ENCODE measurements around the gene RIN3.

The RIN3 gene

DNA sequence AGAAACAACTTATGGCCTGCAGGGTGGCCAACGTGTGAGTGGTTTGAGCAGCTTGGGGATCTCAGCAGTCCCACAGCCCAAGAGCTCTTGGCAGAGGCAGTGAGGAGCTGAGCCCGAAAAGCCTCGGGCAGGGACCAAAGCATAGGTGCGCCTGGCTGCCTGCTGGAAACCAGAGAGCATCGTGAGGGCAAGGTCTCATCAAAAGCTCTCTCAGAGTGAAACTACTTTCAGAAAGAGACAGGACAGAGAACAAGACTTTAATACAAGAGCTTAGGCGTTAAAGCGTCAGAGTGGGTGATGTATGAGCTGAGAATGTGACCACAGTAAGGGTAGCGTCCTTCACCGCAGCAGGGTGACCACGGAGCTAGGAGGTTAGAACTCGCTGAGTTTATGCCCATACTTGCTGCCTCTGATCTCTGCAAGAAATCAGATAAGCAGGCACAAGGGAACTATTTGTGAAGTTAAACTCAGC lies 204.0 kb downstream of the RIN3 start:
- DNase-seq (ENCODE audit: extremely low read depth, low read depth) = no peak
- no peak for TF ChIP-seq CTCF (IDR thresholded peaks at IDR 0.05; ENCODE audit: low read depth, low read length)

- no peak for TF ChIP-seq CTCF (IDR thresholded peaks at IDR 0.05; ENCODE audit: low read depth, low read length)
- no peak for DNase-seq (ENCODE audit: extremely low read depth, low read depth)
Observed at GRCh38 chr14:92718664-92719063, 205.1 kb downstream of the RIN3 start.

DNA sequence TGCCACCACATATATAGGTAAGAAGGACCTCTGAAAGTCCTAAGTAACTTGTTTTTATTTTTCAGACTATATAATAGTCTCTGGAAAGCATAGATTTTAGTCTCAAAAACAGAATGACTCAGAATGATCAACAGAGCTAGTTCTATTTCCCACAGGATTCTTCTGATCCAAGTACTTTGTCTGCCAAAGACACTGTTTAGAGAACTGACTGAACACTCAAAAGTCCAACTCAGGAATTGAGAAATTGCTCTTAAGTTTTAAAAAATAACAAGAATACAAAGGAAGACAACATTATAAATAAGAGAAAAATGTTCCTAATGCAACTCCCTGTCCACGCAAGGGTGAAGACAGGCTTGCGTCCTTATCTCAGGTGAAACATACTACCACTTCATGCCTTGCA lies 205.8 kb downstream of the RIN3 start:
- TF ChIP-seq CTCF (IDR thresholded peaks at IDR 0.05; ENCODE audit: low read depth, low read length) = no peak

DNA sequence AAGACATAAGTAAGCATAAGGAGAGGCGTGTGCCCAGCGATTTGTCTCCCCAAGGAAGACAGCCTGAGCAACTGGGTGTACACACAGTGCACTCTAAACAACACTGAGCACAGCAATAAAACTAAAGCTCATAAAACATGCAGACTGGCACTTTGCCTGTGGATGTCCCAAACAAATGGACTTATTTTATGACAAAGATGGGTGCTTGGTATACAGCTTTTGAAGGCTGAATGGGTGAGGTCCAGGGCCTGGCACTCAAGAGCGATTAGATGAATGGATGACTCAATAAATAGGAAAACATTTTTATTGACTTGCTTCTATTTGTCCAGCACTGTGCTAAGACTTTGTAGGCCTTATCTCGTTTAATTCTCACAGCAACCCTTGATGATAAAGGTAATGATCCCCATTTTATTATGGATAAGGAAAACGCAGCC lies 206.3 kb downstream of the RIN3 start:
- no peak for TF ChIP-seq CTCF (IDR thresholded peaks at IDR 0.05; ENCODE audit: low read depth, low read length)
- no peak for DNase-seq (ENCODE audit: extremely low read depth, low read depth)

More for the DNA sequence above, 205.8 kb downstream of the RIN3 start:
- no peak for DNase-seq (ENCODE audit: extremely low read depth, low read depth)

DNA sequence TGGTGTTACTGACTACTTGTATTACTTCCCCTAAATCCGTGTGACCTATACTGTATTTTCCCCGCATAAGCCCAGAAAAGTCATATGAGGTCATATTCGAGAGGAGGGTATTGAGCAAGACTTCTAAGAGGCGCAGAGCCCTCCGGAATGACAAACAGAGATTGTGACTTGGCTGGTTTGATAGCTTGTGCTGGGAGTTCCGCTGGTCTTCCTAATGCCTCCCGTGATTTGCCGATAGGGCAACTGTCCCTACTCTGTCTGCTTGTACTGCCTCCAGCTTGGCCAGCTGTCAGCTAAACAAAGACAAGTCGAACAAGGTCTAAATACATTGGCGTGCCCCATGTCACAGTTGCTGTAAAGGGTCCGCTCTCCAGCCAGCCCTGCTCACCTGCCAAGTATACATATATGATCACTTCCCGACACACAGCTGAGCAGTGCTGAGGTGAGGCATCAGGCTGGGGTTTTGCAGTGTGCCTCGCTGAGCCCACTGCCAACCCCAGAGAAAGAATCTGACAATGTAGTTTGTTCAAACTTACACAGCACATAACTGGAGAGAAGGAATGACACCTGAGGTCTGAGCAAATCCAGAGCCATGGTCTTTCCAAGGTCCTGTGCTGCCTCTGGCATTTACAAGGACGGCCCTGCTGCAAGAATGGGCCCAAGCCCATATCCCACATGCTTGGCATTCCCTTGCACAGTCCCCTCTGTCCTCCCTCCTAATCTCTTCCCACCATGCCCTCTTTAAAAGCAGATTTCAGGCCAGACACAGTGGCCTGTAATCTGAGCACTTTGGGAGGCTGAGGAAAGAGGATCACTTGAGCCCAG lies 211.1 kb downstream of the RIN3 start:
- no peak for TF ChIP-seq CTCF (IDR thresholded peaks at IDR 0.05; ENCODE audit: low read depth, low read length)
- no peak for DNase-seq (ENCODE audit: extremely low read depth, low read depth)

DNA sequence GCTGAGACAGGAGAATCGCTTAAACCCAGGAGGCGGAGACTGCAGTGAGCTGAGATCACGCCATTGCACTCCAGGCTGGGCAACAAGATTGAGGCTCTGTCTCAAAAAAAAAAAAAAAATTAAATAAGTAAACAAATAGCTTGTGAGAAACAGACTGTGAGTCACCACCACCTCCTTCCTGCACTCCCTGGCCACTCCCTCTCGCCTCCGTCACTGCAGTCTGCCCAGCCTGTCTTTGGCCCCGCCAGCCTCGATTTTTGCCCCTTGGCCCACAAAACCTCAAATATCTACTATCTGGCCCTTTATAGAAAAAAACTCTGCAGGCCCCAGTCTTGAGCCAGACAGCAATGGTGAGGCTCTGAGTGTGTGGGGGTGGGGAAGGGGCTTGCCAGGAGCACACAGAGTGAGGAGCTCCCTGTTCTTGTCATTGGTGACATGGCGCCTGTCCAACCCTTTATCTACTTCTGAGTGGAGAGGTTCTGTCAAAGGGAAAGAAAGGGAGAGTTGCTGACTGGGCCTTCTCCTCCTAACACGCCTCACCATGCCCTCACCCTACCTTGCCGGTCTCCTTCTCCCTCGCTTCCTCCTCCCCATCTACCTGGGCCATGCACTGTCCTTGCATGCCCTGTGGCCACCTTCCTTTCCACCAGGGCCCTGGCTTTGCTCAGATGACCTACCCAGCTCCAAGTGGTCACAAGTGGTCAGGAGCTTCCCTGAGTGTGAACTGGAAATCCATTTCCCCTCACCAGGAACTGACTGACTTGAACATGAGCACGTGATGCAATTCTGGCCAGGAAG lies 212.8 kb downstream of the RIN3 start:
- peak; percentile 61 for DNase-seq (ENCODE audit: extremely low read depth, low read depth)
- TF ChIP-seq CTCF (IDR thresholded peaks at IDR 0.05; ENCODE audit: low read depth, low read length) = no peak

DNA sequence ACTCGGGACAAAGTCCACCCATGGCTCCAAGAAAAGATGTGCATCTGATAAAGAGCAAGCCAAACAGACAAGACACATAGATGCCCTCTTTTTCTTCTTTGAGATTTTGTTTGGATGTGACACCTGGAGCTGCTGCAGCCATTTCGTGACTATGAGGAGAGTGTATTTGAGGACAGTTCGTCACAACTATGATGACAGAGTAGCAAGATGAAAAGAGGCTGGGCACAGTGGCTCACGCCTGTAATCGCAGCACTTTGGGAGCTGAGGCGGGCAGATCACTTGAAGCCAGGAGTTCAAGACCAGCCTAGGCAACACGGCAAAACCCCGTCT lies 213.3 kb downstream of the RIN3 start:
- TF ChIP-seq CTCF (IDR thresholded peaks at IDR 0.05; ENCODE audit: low read depth, low read length) = no peak
- no peak for DNase-seq (ENCODE audit: extremely low read depth, low read depth)
